IMR-90 (cell line): ENCODE data around the gene DKK3. TPM values are rescaled to one million over a fixed set of nuclear protein-coding genes. Genes with fewer than 3 reads are reported as not detected.

Source experiments
- ATAC-seq: fragments of 200-7000 bp; cut with Tn5 transposase; 2 replicates; pipeline ENCODE4 v1.9.1; 2020; ENCODE audit warnings: low read depth, mild to moderate bottlenecking, moderate library complexity
- BruUV-seq: library from RNA; stranded (reverse); fragments of 400-500 nt; replicated peaks from 2 replicates; lab custom pipeline; 2021; lab: Mats Ljungman, UMichigan
- CTCF ChIA-PET: fragments of 300-600 bp; formaldehyde crosslinking; extraction: SDS; loops from one replicate; lab custom pipeline; 2021; ENCODE audit warnings: antibody characterized with exemption; lab: Yijun Ruan, JAX
- POLR2A ChIA-PET: fragments of 300-600 bp; sonication (Branson Sonifier 250); formaldehyde crosslinking; loops from one replicate; lab custom pipeline; 2022; ENCODE audit warnings: antibody characterized with exemption; ENCODE audit not compliant: unreplicated experiment; lab: Charles Lee
- DNase-seq: peaks from one replicate; pipeline ENCODE4 v3.0.0; 2013
- H2AFZ ChIP-seq: replicated peaks from 2 replicates; pipeline ENCODE3; 2013; ENCODE audit warnings: low read length, mild to moderate bottlenecking; ENCODE audit not compliant: poor library complexity
- H2AK5ac ChIP-seq: 2 replicates; pipeline ENCODE4 v1.6.1; 2013; ENCODE audit warnings: low read depth, low read length, inconsistent platforms
- H2AK9ac ChIP-seq: replicated peaks from 2 replicates; pipeline ENCODE3; 2013; ENCODE audit warnings: mild to moderate bottlenecking, low read depth, low read length, moderate library complexity; ENCODE audit not compliant: poor library complexity
- H2BK120ac ChIP-seq: 2 replicates; pipeline ENCODE4 v1.6.1; 2013; ENCODE audit warnings: low read depth, low read length, inconsistent platforms
- H2BK15ac ChIP-seq: 3 replicates; pipeline ENCODE4 v1.6.1; 2013; ENCODE audit warnings: low read depth, low read length, inconsistent platforms
- H2BK20ac ChIP-seq: 2 replicates; pipeline ENCODE4 v1.6.1; 2013; ENCODE audit warnings: low read depth, mild to moderate bottlenecking, inconsistent platforms, low read length, moderate library complexity
- H2BK5ac ChIP-seq: 2 replicates; pipeline ENCODE4 v1.6.1; 2013; ENCODE audit warnings: mild to moderate bottlenecking, low read depth, low read length, inconsistent platforms; ENCODE audit not compliant: poor library complexity, severe bottlenecking
- H3K14ac ChIP-seq: replicated peaks from 2 replicates; pipeline ENCODE4 v1.6.1; 2013; ENCODE audit warnings: low read depth, low read length, inconsistent platforms
- H3K18ac ChIP-seq: 2 replicates; pipeline ENCODE4 v1.6.1; 2013; ENCODE audit warnings: low read depth, low read length, control low read depth
- H3K23ac ChIP-seq: 2 replicates; pipeline ENCODE4 v1.6.1; 2013; ENCODE audit warnings: low read depth, low read length, inconsistent platforms
- H3K27ac ChIP-seq: 2 replicates; pipeline ENCODE4 v1.5.1; 2013; ENCODE audit warnings: mild to moderate bottlenecking, control low read depth, low read length; ENCODE audit not compliant: insufficient read depth
- H3K27me3 ChIP-seq: 2 replicates; pipeline ENCODE4 v1.6.1; 2013; ENCODE audit warnings: low read length; ENCODE audit not compliant: control insufficient read depth, insufficient read depth
- H3K36me3 ChIP-seq: 2 replicates; pipeline ENCODE4 v1.6.1; 2013; ENCODE audit warnings: low read length, mixed read lengths; ENCODE audit not compliant: control insufficient read depth, insufficient read depth
- H3K4ac ChIP-seq: 2 replicates; pipeline ENCODE4 v1.6.1; 2013; ENCODE audit warnings: low read depth, low read length, inconsistent platforms
- H3K4me1 ChIP-seq: 2 replicates; pipeline ENCODE4 v1.6.1; 2013; ENCODE audit warnings: low read length, mixed read lengths; ENCODE audit not compliant: control insufficient read depth, insufficient read depth
- H3K4me2 ChIP-seq: 2 replicates; pipeline ENCODE4 v1.6.1; 2013; ENCODE audit warnings: low read depth, mild to moderate bottlenecking, control low read depth, low read length, moderate library complexity
- H3K4me3 ChIP-seq: 2 replicates; pipeline ENCODE4 v1.5.1; 2013; ENCODE audit warnings: low read depth, mild to moderate bottlenecking, control low read depth, low read length, moderate library complexity; ENCODE audit not compliant: insufficient read depth
- H3K56ac ChIP-seq: 2 replicates; pipeline ENCODE4 v1.6.1; 2013; ENCODE audit warnings: low read length, inconsistent platforms; ENCODE audit not compliant: insufficient read depth; ENCODE audit errors: extremely low read depth
- H3K79me1 ChIP-seq, 2 experiments: 2 replicates each; pipeline ENCODE4 v1.6.1; 2013; ENCODE audit warnings: low read length in 2 of 2, inconsistent platforms in 1 of 2, low read depth in 1 of 2
- H3K9ac ChIP-seq: 2 replicates; pipeline ENCODE4 v1.6.1; 2013; ENCODE audit warnings: low read depth, low read length, control low read depth
- H3K9me1 ChIP-seq: 2 replicates; pipeline ENCODE4 v1.6.1; 2013; ENCODE audit warnings: low read length, inconsistent platforms; ENCODE audit not compliant: insufficient read depth
- H3K9me3 ChIP-seq: 2 replicates; pipeline ENCODE4 v1.6.1; 2013; ENCODE audit warnings: low read length; ENCODE audit not compliant: control insufficient read depth, insufficient read depth
- H4K20me1 ChIP-seq: 2 replicates; pipeline ENCODE4 v1.6.1; 2013; ENCODE audit warnings: low read length, inconsistent platforms; ENCODE audit not compliant: insufficient read depth
- H4K5ac ChIP-seq: 2 replicates; pipeline ENCODE4 v1.6.1; 2013; ENCODE audit warnings: mild to moderate bottlenecking, low read depth, low read length, control low read depth
- H4K8ac ChIP-seq, 2 experiments: 2 replicates each; pipeline ENCODE4 v1.6.1; 2013; ENCODE audit warnings: low read depth in 2 of 2, low read length in 2 of 2, control low read depth in 1 of 2, inconsistent platforms in 1 of 2
- H4K91ac ChIP-seq: 2 replicates; pipeline ENCODE4 v1.6.1; 2013; ENCODE audit warnings: low read depth, low read length, inconsistent platforms; ENCODE audit not compliant: insufficient read depth
- BHLHE40 ChIP-seq: fragments of 150-350 bp; IDR thresholded peaks from 2 replicates; pipeline ENCODE4 v1.6.1; 2016; ENCODE audit warnings: mild to moderate bottlenecking, low read depth, low read length
- CEBPB ChIP-seq: IDR thresholded peaks from 2 replicates; pipeline ENCODE4 v1.6.1; 2012; ENCODE audit warnings: low read depth, low read length, improper control_type of control experiment
- CHD1 ChIP-seq: IDR thresholded peaks from 2 replicates; pipeline ENCODE4 v1.6.1; 2012; ENCODE audit warnings: low read depth, low read length, improper control_type of control experiment
- FOS ChIP-seq: fragments of 150-350 bp; IDR thresholded peaks from 2 replicates; pipeline ENCODE4 v1.6.1; 2016; ENCODE audit warnings: low read depth, low read length
- MAFK ChIP-seq: IDR thresholded peaks from 2 replicates; pipeline ENCODE4 v1.6.1; 2012; ENCODE audit warnings: low read depth, low read length, improper control_type of control experiment
- MXI1 ChIP-seq: IDR thresholded peaks from 2 replicates; pipeline ENCODE4 v1.6.1; 2012; ENCODE audit warnings: low read depth, mild to moderate bottlenecking, low read length, moderate library complexity, borderline replicate concordance
- NFE2L2 ChIP-seq: fragments of 150-350 bp; IDR thresholded peaks from 2 replicates; pipeline ENCODE4 v1.6.1; 2016; ENCODE audit warnings: low read depth, mild to moderate bottlenecking, low read length
- POLR2A ChIP-seq: IDR thresholded peaks from 2 replicates; pipeline ENCODE4 v1.6.1; 2012; ENCODE audit warnings: mild to moderate bottlenecking, low read depth, low read length
- RAD21 ChIP-seq: IDR thresholded peaks from 2 replicates; pipeline ENCODE4 v1.6.1; 2012; ENCODE audit warnings: low read length, improper control_type of control experiment
- RCOR1 ChIP-seq: IDR thresholded peaks from 2 replicates; pipeline ENCODE4 v1.6.1; 2012; ENCODE audit warnings: mild to moderate bottlenecking, low read length, improper control_type of control experiment; ENCODE audit not compliant: insufficient replicate concordance
- RFX5 ChIP-seq: IDR thresholded peaks from 2 replicates; pipeline ENCODE4 v1.8.0; 2012; ENCODE audit warnings: low read depth, mild to moderate bottlenecking, low read length, moderate library complexity
- SMC3 ChIP-seq: fragments of 150-350 bp; IDR thresholded peaks from 2 replicates; pipeline ENCODE4 v1.6.1; 2016; ENCODE audit warnings: low read depth, mild to moderate bottlenecking, antibody characterized with exemption, low read length, moderate library complexity
- WGBS, 2 experiments: methylation state at CpG; one replicate each; pipeline versions ENCODE4 v1.1.5 to v1.1.7; 2013; ENCODE audit warnings: missing lambda C conversion rate in 2 of 2; ENCODE audit not compliant: insufficient read length in 1 of 2; ENCODE audit errors: extremely low coverage in 2 of 2; 5-methylcytosine and 5-hydroxymethylcytosine counted together
- dilution Hi-C: fragments of 300-500 bp; cut with HindIII; formaldehyde crosslinking; loops from one replicate; pipeline ENCODE4 v1.14.3; 2018; ENCODE audit warnings: low sequenced_read_pairs; ENCODE audit not compliant: unreplicated experiment
- in situ Hi-C: fragments of 300-500 bp; cut with MboI; formaldehyde crosslinking; loops from 3 replicates; pipeline ENCODE4 v1.14.3; 2019; ENCODE audit warnings: low sequenced_read_pairs, inconsistent platforms, mixed read lengths
- intact Hi-C: fragments of 100-400 bp; cut with micrococcal nuclease; formaldehyde crosslinking; loops from 2 replicates; pipeline ENCODE4 v1.10.0; 2022
- polyA plus RNA-seq, 3 experiments: library from polyadenylated mRNA; depleted of rRNA; stranded (reverse); fragments of >200 nt; gene quantifications; 2 replicates each; pipeline ENCODE4 v1.2.3, GENCODE V29; 2012; ENCODE audit warnings: low replicate concordance in 1 of 3
- total RNA-seq: library from RNA; depleted of rRNA; stranded (reverse); fragments of >200 nt; gene quantifications from 2 replicates; pipeline ENCODE4 v1.2.3, GENCODE V29; 2012
- TF ChIP-seq, protein P1 (sequence below): fragments of 150-350 bp; IDR thresholded peaks from 2 replicates; pipeline ENCODE4 v1.6.1; 2016; ENCODE audit warnings: low read depth, mild to moderate bottlenecking, low read length, moderate library complexity, borderline replicate concordance
- TF ChIP-seq, protein P2 (sequence below): fragments of 150-350 bp; IDR thresholded peaks from 2 replicates; pipeline ENCODE4 v1.6.1; 2017; ENCODE audit warnings: mild to moderate bottlenecking, antibody characterized with exemption, low read length, low read depth

The DKK3 gene
- total and polyA plus RNA-seq, 2 of the 4 experiments (the other 2 are of a cell fraction), result 453 to 964 TPM

DNA sequence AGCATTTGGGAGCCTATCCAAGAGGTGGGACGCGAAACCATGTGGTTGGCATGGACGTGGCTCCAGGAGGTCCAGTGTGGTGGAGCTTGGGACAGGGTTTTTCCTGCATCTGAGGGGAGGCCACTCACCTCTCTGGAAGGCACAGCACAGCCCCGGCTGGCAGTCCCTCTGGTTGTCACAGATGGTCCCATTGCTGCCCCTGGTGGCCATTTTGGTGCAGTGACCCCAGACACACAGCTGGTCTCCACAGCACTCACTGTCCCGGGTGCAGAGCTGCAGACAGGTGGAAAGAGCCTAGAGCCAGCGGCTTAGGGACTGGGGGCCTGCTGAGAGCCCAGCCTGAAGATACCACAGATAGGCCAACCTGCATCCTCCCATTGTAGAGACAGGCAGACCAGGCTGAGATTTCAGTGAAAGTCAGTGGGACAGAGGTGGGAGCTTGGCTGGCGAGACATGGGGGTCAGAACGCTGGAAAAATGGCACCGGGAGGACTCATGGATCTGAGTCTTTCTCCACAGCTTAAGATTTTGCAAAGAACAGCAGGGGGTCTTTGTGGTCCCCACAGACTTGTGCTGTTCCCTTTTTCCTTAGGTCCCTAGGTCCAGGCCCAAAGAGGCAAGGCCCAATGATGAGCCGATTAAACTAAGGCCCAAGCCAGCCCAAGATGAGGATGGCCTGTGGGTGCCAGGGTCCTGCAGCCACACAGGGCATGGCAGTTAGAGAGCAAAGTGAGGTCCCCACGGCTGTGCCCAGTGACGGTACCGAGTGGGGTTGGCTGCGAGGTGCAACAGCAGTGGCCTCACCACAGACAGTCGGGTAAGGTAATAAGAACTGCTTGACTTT is 41.4 kb downstream of the DKK3 start:
- H3K18ac ChIP-seq, result no peak overlapping the region
- peak overlapping the region; percentile 67 for H2AK9ac ChIP-seq
- no peaks in the 10 kb centered on the region for H3K27me3 ChIP-seq
- peaks cover 5% of the 10 kb centered on the region for H3K4me1 ChIP-seq
- H3K4me3 ChIP-seq, result no peak overlapping the region
- H3K27ac ChIP-seq, result no peak overlapping the region
- H3K14ac ChIP-seq, result no peak overlapping the region
- H2BK15ac ChIP-seq, result no peak overlapping the region
- POLR2A ChIA-PET, result no interaction called here
- no peak overlapping the region for H3K23ac ChIP-seq
- CTCF ChIA-PET, result interaction anchor here (0.6 to 1.6 kb wide), 9 partner anchors 10 to 1293 kb away, joined by 3 to 6 read pairs (median 3); no protein-coding TSS in a partner anchor
- no peak overlapping the region for H2BK20ac ChIP-seq
- H4K20me1 ChIP-seq, result 0 out of 2 replicates have a peak, but pooled peaks cover 6% of the 10 kb centered on the region
- H3K36me3 ChIP-seq, result peaks cover 56% of the 10 kb centered on the region
- no peak overlapping the region for H3K9ac ChIP-seq
- DNase-seq (peak; percentile 37), ATAC-seq (peak; percentile 93)
- H2AFZ ChIP-seq, result peak overlapping the region; percentile 75
- no peak overlapping the region for H4K91ac ChIP-seq
- no TSS peak for BruUV-seq
- intact Hi-C loops, result no loop called here
- in situ Hi-C loops, result no loop called here
- H4K8ac ChIP-seq, result 0 out of 4 replicates have a peak overlapping the region, but pooled peaks of 1 of the 2 experiments have one; percentile 35
- 84% methylated on average over 9 of the region's 15 CpGs; no CpG with 5 or more reads in 1 of the 2 experiments for WGBS, 2 experiments
- peaks cover 32 to 74% of the 10 kb centered on the region in 2 experiments for H3K79me1 ChIP-seq
- H4K5ac ChIP-seq, result no peak overlapping the region
- dilution Hi-C loops, result no loop called here
- no peak overlapping the region for H3K4ac ChIP-seq
- H2BK120ac ChIP-seq, result no peak overlapping the region
- H3K9me1 ChIP-seq, result peaks cover 17% of the 10 kb centered on the region
- no peak overlapping the region for H3K56ac ChIP-seq
- peak overlapping the region; percentile 5 for H2BK5ac ChIP-seq
- H3K4me2 ChIP-seq, result no peak overlapping the region
- H3K9me3 ChIP-seq, result no peaks in the 10 kb centered on the region
- H2AK5ac ChIP-seq, result 0 out of 2 replicates have a peak overlapping the region, but pooled peaks have one; percentile 13
- TF ChIP-seq BHLHE40 (no peak), CHD1 (no peak), RFX5 (no peak), FOS (no peak), NFE2L2 (no peak), RAD21 (peak; percentile 61), MXI1 (no peak), RCOR1 (no peak), CEBPB (no peak), MAFK (no peak), POLR2A (no peak), SMC3 (peak; percentile 45)
- TF ChIP-seq, protein P1, sequence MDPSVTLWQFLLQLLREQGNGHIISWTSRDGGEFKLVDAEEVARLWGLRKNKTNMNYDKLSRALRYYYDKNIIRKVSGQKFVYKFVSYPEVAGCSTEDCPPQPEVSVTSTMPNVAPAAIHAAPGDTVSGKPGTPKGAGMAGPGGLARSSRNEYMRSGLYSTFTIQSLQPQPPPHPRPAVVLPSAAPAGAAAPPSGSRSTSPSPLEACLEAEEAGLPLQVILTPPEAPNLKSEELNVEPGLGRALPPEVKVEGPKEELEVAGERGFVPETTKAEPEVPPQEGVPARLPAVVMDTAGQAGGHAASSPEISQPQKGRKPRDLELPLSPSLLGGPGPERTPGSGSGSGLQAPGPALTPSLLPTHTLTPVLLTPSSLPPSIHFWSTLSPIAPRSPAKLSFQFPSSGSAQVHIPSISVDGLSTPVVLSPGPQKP, result no peak
- TF ChIP-seq, protein P2, sequence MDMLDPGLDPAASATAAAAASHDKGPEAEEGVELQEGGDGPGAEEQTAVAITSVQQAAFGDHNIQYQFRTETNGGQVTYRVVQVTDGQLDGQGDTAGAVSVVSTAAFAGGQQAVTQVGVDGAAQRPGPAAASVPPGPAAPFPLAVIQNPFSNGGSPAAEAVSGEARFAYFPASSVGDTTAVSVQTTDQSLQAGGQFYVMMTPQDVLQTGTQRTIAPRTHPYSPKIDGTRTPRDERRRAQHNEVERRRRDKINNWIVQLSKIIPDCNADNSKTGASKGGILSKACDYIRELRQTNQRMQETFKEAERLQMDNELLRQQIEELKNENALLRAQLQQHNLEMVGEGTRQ, result no peak
